GM19328 (cell line): ENCODE data around the gene IQCN.

Source experiments
- ATAC-seq: cut with Tn5 transposase; IDR thresholded peaks from one replicate; pipeline ENCODE4 v1.9.1; 2021; ENCODE audit warnings: mild to moderate bottlenecking, moderate library complexity; ENCODE audit not compliant: unreplicated experiment

The IQCN gene

GRCh38 chr19:18274219-18274780 lies at the start of gene IQCN:
Gene IQCN, minus strand, starts transcription at chr19:18274452. Its CDS starts 4,974 bp downstream, at chr19:18269478.
- ATAC-seq = no peak

- ATAC-seq = peak; percentile 91
These were observed 48.7 kb upstream of the IQCN start, which contains the start of gene LSM4 for GRCh38 chr19:18322759-18323460. Gene LSM4, minus strand, starts transcription at chr19:18323076. Its CDS starts 56 bp downstream, at chr19:18323020.

- no peak for ATAC-seq
These were observed 48.1 kb upstream of the IQCN start for GRCh38 chr19:18322318-18322758.

- ATAC-seq = no peak
These were observed 47.5 kb upstream of the IQCN start for GRCh38 chr19:18321734-18322102.

GRCh38 chr19:18320865-18321733 lies 46.8 kb upstream of the IQCN start:
- no peak for ATAC-seq

- no peak for ATAC-seq
These were observed 45.4 kb upstream of the IQCN start for GRCh38 chr19:18319591-18320135.

- ATAC-seq = no peak
These were observed 43.9 kb upstream of the IQCN start for GRCh38 chr19:18317961-18318800.

GRCh38 chr19:18313398-18313797 lies 39.1 kb upstream of the IQCN start:
- no peak for ATAC-seq

GRCh38 chr19:18312092-18312534 lies 37.9 kb upstream of the IQCN start:
- no peak for ATAC-seq

- no peak for ATAC-seq
These were observed 37.3 kb upstream of the IQCN start for GRCh38 chr19:18311502-18312091.

GRCh38 chr19:18310966-18311365 lies 36.7 kb upstream of the IQCN start:
- ATAC-seq = no peak

GRCh38 chr19:18310118-18310909 lies 36.1 kb upstream of the IQCN start:
- ATAC-seq = no peak

- ATAC-seq = no peak
These were observed 35.3 kb upstream of the IQCN start for GRCh38 chr19:18309525-18310064.

GRCh38 chr19:18308948-18309325 lies 34.7 kb upstream of the IQCN start:
- ATAC-seq = no peak

GRCh38 chr19:18308051-18308947 lies 34.0 kb upstream of the IQCN start:
- ATAC-seq = no peak

- no peak for ATAC-seq
These were observed 33.0 kb upstream of the IQCN start for GRCh38 chr19:18307271-18307681.

- ATAC-seq = no peak
These were observed 32.6 kb upstream of the IQCN start for GRCh38 chr19:18306888-18307260.
